Uterus (tissue), 2 donors: ENCODE results near the gene UBE2Q1.

Experiments
- CTCF ChIP-seq, 4 experiments: fragments of 200-600 bp in 2 of 4; fragments of 450-650 bp in 2 of 4; sonication (generic) in 2 of 4; IDR thresholded peaks; one replicate each; pipeline ENCODE4 v1.5.1; 2016 to 2019; ENCODE audit warnings: antibody characterized with exemption in 4 of 4, mild to moderate bottlenecking in 2 of 4, moderate library complexity in 1 of 4
- POLR2A ChIP-seq, 2 donors: fragments of 450-650 bp; IDR thresholded peaks; one replicate each; pipeline ENCODE4 v1.6.1; 2016; ENCODE audit warnings: antibody characterized with exemption in 2 of 2, mild to moderate bottlenecking in 1 of 2, moderate library complexity in 1 of 2

- TF ChIP-seq CTCF (IDR thresholded peaks at IDR 0.05) = peak; percentile 42 to 63 (median 58)
- no peak for TF ChIP-seq POLR2A (IDR thresholded peaks at IDR 0.05)
Observed at GRCh38 chr1:154546264-154547063, 12.0 kb downstream of the UBE2Q1 start.
